RWPE2 (cell line): ENCODE measurements around the gene WDR83.

Experiments used
- ATAC-seq: fragments of 200-7000 bp; cut with Tn5 transposase; 3 replicates; pipeline ENCODE4 v1.9.1; 2021; ENCODE audit warnings: low read depth
- DNase-seq: peaks from one replicate; pipeline ENCODE4 v3.0.0-alpha.2; 2020; ENCODE audit warnings: low spot score
- H3K27ac ChIP-seq: fragments of 450-650 bp; 2 replicates; pipeline ENCODE4 v1.5.1; 2017; ENCODE audit warnings: mild to moderate bottlenecking; ENCODE audit not compliant: poor library complexity, severe bottlenecking
- H3K27me3 ChIP-seq: fragments of 250-450 bp; sonication (Bioruptor Pico); 2 replicates; pipeline ENCODE4 v1.5.1; 2021; ENCODE audit warnings: mild to moderate bottlenecking, moderate library complexity; ENCODE audit not compliant: insufficient read depth, poor library complexity, severe bottlenecking
- H3K36me3 ChIP-seq: fragments of 250-450 bp; sonication (Bioruptor Pico); 2 replicates; pipeline ENCODE4 v1.5.1; 2020; ENCODE audit warnings: low read depth, mild to moderate bottlenecking, moderate library complexity
- H3K4me1 ChIP-seq: fragments of 250-450 bp; sonication (Bioruptor Pico); 2 replicates; pipeline ENCODE4 v1.5.1; 2021; ENCODE audit warnings: mild to moderate bottlenecking, moderate library complexity; ENCODE audit not compliant: insufficient read depth, poor library complexity, severe bottlenecking
- H3K4me3 ChIP-seq: fragments of 250-450 bp; sonication (Bioruptor Pico); 2 replicates; pipeline ENCODE4 v1.5.1; 2021; ENCODE audit warnings: mild to moderate bottlenecking, moderate library complexity; ENCODE audit not compliant: severe bottlenecking
- H3K9me3 ChIP-seq: fragments of 250-450 bp; sonication (Bioruptor Pico); 2 replicates; pipeline ENCODE4 v1.5.1; 2021; ENCODE audit warnings: mild to moderate bottlenecking, moderate library complexity; ENCODE audit not compliant: severe bottlenecking
- TF ChIP-seq, protein P1 (sequence below): fragments of 450-650 bp; IDR thresholded peaks from one replicate; pipeline ENCODE4 v1.5.1; 2017; ENCODE audit warnings: mild to moderate bottlenecking, moderate library complexity; ENCODE audit not compliant: poor library complexity, severe bottlenecking

WDR83 gene

DNA sequence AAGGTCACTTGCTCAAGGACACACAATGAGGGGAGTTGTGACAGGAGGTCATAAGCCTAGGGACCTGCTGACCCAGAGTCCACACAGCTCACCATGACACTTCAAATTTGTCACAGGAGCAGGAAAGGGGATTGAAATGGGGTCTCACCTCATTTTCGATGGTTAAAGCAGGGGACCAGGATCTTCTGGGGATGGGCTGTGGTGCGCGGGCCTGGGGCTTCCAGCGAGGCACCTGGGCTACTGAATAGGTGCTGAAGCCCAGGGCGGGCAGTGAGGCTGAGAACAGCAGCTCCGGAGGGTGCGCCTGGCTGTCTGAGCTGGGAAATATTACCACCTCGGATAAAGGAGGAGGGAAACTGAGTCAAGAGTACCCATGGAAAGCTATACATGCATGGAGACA lies 11.1 kb upstream of the WDR83 start:
- TF ChIP-seq, protein P1, sequence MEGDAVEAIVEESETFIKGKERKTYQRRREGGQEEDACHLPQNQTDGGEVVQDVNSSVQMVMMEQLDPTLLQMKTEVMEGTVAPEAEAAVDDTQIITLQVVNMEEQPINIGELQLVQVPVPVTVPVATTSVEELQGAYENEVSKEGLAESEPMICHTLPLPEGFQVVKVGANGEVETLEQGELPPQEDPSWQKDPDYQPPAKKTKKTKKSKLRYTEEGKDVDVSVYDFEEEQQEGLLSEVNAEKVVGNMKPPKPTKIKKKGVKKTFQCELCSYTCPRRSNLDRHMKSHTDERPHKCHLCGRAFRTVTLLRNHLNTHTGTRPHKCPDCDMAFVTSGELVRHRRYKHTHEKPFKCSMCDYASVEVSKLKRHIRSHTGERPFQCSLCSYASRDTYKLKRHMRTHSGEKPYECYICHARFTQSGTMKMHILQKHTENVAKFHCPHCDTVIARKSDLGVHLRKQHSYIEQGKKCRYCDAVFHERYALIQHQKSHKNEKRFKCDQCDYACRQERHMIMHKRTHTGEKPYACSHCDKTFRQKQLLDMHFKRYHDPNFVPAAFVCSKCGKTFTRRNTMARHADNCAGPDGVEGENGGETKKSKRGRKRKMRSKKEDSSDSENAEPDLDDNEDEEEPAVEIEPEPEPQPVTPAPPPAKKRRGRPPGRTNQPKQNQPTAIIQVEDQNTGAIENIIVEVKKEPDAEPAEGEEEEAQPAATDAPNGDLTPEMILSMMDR, result no peak
- ATAC-seq (no peak), DNase-seq (no peak)
- no peaks in the 10 kb centered on the region for H3K27me3 ChIP-seq
- H3K36me3 ChIP-seq, result peaks cover 3% of the 10 kb centered on the region; the same call in 1 of the 2 replicates
- H3K4me1 ChIP-seq, result no peaks in the 10 kb centered on the region
- H3K9me3 ChIP-seq, result no peaks in the 10 kb centered on the region
- H3K27ac ChIP-seq, result no peak overlapping the region
- H3K4me3 ChIP-seq, result no peak overlapping the region

DNA sequence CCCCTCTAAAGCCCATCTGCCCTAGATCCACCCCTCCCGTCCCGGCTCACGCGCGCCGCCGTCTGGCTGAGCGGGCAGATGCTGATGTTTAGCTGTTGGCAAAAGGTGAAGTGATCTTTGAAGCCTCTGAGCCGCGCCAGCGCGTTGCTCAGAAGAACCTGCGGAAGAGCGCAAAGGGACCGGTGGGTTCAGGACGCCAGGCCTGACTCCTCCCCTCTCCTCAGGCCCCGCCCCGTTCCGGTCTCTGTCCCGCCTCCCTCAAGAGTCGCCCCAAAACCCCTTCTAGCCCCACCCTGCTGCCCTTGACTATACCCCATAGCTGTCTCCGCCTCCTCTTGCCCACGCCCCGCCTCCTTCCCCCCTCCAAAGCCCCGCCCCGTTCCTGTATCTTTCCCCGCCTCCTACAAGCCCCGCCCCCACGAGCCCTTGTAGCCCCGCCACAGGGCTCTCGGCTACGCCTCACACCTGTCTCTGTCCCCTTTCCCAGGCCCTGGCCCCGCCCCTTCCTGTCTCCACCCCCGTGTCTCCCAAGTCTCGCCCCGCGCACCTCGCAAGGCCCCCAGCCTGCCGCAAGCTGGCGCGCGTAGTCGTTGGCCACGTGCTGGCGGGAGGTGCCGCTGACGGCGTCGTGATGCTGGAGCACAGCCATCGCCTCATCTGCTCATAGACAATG lies 9.6 kb upstream of the WDR83 start:
- peaks cover 13% of the 10 kb centered on the region for H3K36me3 ChIP-seq
- DNase-seq (no peak), ATAC-seq (no peak)
- TF ChIP-seq, protein P1, result no peak
- H3K27me3 ChIP-seq, result no peaks in the 10 kb centered on the region
- no peak overlapping the region for H3K27ac ChIP-seq
- H3K4me1 ChIP-seq, result no peaks in the 10 kb centered on the region
- no peaks in the 10 kb centered on the region for H3K9me3 ChIP-seq
- H3K4me3 ChIP-seq, result no peak overlapping the region

DNA sequence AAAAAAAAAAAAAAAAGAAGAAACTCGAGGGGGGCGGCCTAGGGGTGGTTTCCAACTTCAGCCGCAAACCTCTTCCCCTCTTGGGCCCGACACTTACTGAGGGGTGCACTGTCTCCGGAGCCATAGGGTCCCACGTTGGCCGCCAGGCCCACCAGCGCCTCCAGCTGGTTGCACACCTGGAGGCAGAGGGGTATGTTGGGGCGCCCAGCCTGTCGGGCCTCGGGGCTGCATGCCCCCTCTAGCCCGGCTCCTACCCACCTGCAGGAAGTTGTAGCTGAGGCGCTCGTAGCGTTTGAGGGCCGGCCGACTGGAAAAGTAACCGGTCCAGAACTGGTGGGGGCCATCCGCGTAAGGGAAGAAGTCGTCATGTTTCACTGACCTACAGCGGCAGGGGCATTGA lies 8.6 kb upstream of the WDR83 start:
- H3K4me3 ChIP-seq, result no peak overlapping the region
- peaks cover 17% of the 10 kb centered on the region for H3K36me3 ChIP-seq
- no peak for DNase-seq
- TF ChIP-seq, protein P1, result no peak
- no peaks in the 10 kb centered on the region for H3K27me3 ChIP-seq
- ATAC-seq, result no peak
- no peaks in the 10 kb centered on the region for H3K9me3 ChIP-seq
- no peaks in the 10 kb centered on the region for H3K4me1 ChIP-seq
- no peak overlapping the region for H3K27ac ChIP-seq

DNA sequence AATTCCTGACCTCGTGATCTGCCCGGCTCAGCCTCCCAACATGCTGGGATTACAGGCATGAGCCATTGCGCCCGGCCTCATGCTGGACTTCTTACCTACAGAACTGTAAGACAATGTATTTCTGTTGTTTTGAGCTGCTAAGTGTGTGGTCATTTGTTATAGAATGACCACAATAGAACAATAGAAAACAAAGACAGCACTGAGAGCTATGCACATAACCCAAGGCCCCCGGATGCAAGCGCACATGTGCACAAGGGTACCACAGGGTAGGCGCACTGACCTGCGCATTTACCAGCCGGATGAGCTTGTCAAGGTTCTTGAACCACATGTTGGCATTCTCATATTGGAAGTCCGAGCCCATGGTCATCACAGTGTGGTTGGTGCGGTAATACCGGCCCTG lies 5.6 kb upstream of the WDR83 start:
- H3K27ac ChIP-seq, result no peak overlapping the region
- H3K4me1 ChIP-seq, result no peaks in the 10 kb centered on the region
- TF ChIP-seq, protein P1, result no peak
- no peaks in the 10 kb centered on the region for H3K9me3 ChIP-seq
- H3K36me3 ChIP-seq, result peaks cover 28% of the 10 kb centered on the region
- no peak overlapping the region for H3K4me3 ChIP-seq
- no peaks in the 10 kb centered on the region for H3K27me3 ChIP-seq
- DNase-seq (no peak), ATAC-seq (no peak)
